Gastroesophageal sphincter (tissue), 4 donors: ENCODE measurements around the gene CLPTM1L. TPM values are rescaled to one million over a fixed set of nuclear protein-coding genes. Genes with fewer than 3 reads are reported as not detected.

Experiments used
- ATAC-seq: fragments of 150-250 bp; one replicate; pipeline ENCODE4 v1.9.1; 2016; ENCODE audit warnings: mild to moderate bottlenecking, moderate library complexity
- H3K27ac ChIP-seq, 4 donors: fragments of 200-600 bp; sonication (generic) in 3 of 4; 1 replicate in 3 of 4; 2 replicates in 1 of 4; pipeline ENCODE4 v1.5.1; 2016 to 2019
- H3K27me3 ChIP-seq: fragments of 200-600 bp; sonication (generic); one replicate; pipeline ENCODE4 v1.5.1; 2019
- H3K36me3 ChIP-seq, 2 donors: fragments of 200-600 bp; sonication (generic); one replicate each; pipeline ENCODE4 v1.5.1; 2019; ENCODE audit warnings: control low read depth in 1 of 2
- H3K4me1 ChIP-seq, 3 donors: fragments of 200-600 bp; sonication (generic); 1 replicate in 2 of 3; 2 replicates in 1 of 3; pipeline ENCODE4 v1.5.1; 2016 to 2019; ENCODE audit warnings: control low read depth in 2 of 3
- H3K4me3 ChIP-seq, 2 donors: fragments of 200-600 bp; sonication (generic); one replicate each; pipeline ENCODE4 v1.5.1; 2019; ENCODE audit warnings: mild to moderate bottlenecking in 1 of 2, moderate library complexity in 1 of 2
- H3K9me3 ChIP-seq, 3 donors: fragments of 200-600 bp; sonication (generic); one replicate each; pipeline ENCODE4 v1.5.1; 2017 to 2019; ENCODE audit warnings: control low read depth in 2 of 3
- CTCF ChIP-seq, 4 experiments: fragments of 200-600 bp in 2 of 4; fragments of 450-650 bp in 2 of 4; sonication (generic) in 1 of 4; IDR thresholded peaks; one replicate each; pipeline ENCODE4 v1.5.1; 2017 to 2019; ENCODE audit warnings: antibody characterized with exemption in 4 of 4, mild to moderate bottlenecking in 2 of 4, moderate library complexity in 2 of 4
- EP300 ChIP-seq: sonication (generic); formaldehyde crosslinking; IDR thresholded peaks from one replicate; pipeline ENCODE4 v1.6.1; 2017; ENCODE audit warnings: antibody characterized with exemption, mild to moderate bottlenecking
- POLR2A ChIP-seq, 2 donors: fragments of 450-650 bp; IDR thresholded peaks; one replicate each; pipeline ENCODE4 v1.6.1; 2017; ENCODE audit warnings: antibody characterized with exemption in 2 of 2, mild to moderate bottlenecking in 2 of 2, moderate library complexity in 1 of 2
- POLR2AphosphoS5 ChIP-seq: sonication (generic); formaldehyde crosslinking; IDR thresholded peaks from one replicate; pipeline ENCODE4 v1.6.1; 2017; ENCODE audit warnings: antibody characterized with exemption
- WGBS, 2 donors: methylation state at CpG; one replicate each; pipeline ENCODE4 v1.1.5; 2018; ENCODE audit warnings: low coverage in 1 of 2; 5-methylcytosine and 5-hydroxymethylcytosine counted together
- total RNA-seq, 4 donors: library from RNA; depleted of rRNA; stranded (reverse); fragments of >200 nt; gene quantifications; one replicate each; pipeline ENCODE4 v1.1.0, GENCODE V29; 2016

Gene CLPTM1L
- total RNA-seq, 4 donors from 2014 or later: 83.9 to 131 (median 92.2) TPM

GRCh38 chr5:1281038-1281882 is 63.6 kb downstream of the CLPTM1L start:
- no peak for ATAC-seq
- TF ChIP-seq CTCF (IDR thresholded peaks at IDR 0.05): no peak
- no peak for TF ChIP-seq POLR2A (IDR thresholded peaks at IDR 0.05)
- no peak for TF ChIP-seq POLR2AphosphoS5
- TF ChIP-seq EP300: no peak
- H3K9me3 ChIP-seq: peaks cover 0 to 6% (median 0%) of the 10 kb centered on the region in 3 donors
- no peaks in the 10 kb centered on the region for H3K27me3 ChIP-seq
- H3K4me1 ChIP-seq: no peaks in the 10 kb centered on the region
- 66 to 95% methylated on average over 3 of the region's 16 CpGs for WGBS, 2 donors
- no peak overlapping the region for H3K27ac ChIP-seq
- no peaks in the 10 kb centered on the region for H3K36me3 ChIP-seq
- H3K4me3 ChIP-seq: no peak overlapping the region

- no peak for ATAC-seq
- Histone ChIP-seq H3K4me3 (no peak overlapping the region), H3K9me3 (peaks cover 0 to 6% (median 0%) of the 10 kb centered on the region in 3 donors), H3K36me3 (no peaks in the 10 kb centered on the region), H3K4me1 (no peaks in the 10 kb centered on the region), H3K27me3 (peaks cover 2% of the 10 kb centered on the region), H3K27ac (no peak overlapping the region)
- WGBS, 2 donors: 79% methylated on average over 4 of the region's 32 CpGs; no CpG with 5 or more reads in 1 of the 2 donors
- TF ChIP-seq POLR2A (IDR thresholded peaks at IDR 0.05) (no peak), EP300 (no peak), POLR2AphosphoS5 (no peak), CTCF (IDR thresholded peaks at IDR 0.05) (no peak)
These were observed 64.5 kb downstream of the CLPTM1L start for GRCh38 chr5:1280177-1281037.

- WGBS, 2 donors: 93% methylated on average over 5 of the region's 34 CpGs; no CpG with 5 or more reads in 1 of the 2 donors
- ATAC-seq: no peak
These were observed 65.3 kb downstream of the CLPTM1L start for GRCh38 chr5:1279443-1280151.

GRCh38 chr5:1278656-1279442 is 66.0 kb downstream of the CLPTM1L start:
- no peaks in the 10 kb centered on the region for H3K4me1 ChIP-seq

More at GRCh38 chr5:1279443-1280151, 65.3 kb downstream of the CLPTM1L start:
- H3K4me1 ChIP-seq: no peaks in the 10 kb centered on the region
- peaks cover 8% of the 10 kb centered on the region for H3K27me3 ChIP-seq
- peaks cover 0 to 6% (median 0%) of the 10 kb centered on the region in 3 donors for H3K9me3 ChIP-seq
- no peak overlapping the region for H3K27ac ChIP-seq
- TF ChIP-seq POLR2A (IDR thresholded peaks at IDR 0.05): no peak
- no peak for TF ChIP-seq POLR2AphosphoS5
- no peak for TF ChIP-seq EP300
- H3K4me3 ChIP-seq: no peak overlapping the region
- no peaks in the 10 kb centered on the region for H3K36me3 ChIP-seq

More at GRCh38 chr5:1278656-1279442, 66.0 kb downstream of the CLPTM1L start:
- no peak for ATAC-seq
- Histone ChIP-seq H3K9me3 (peaks cover 0 to 6% (median 0%) of the 10 kb centered on the region in 3 donors), H3K4me3 (no peak overlapping the region), H3K27ac (no peak overlapping the region), H3K27me3 (peaks cover 15% of the 10 kb centered on the region), H3K36me3 (no peaks in the 10 kb centered on the region)
- 100% methylated on average over 1 of the region's 42 CpGs; no CpG with 5 or more reads in 1 of the 2 donors for WGBS, 2 donors
- TF ChIP-seq POLR2AphosphoS5: no peak
- no peak for TF ChIP-seq CTCF (IDR thresholded peaks at IDR 0.05)
- TF ChIP-seq POLR2A (IDR thresholded peaks at IDR 0.05): no peak
